ENCODE data around the gene CAMTA2.
"Not testable (repeated sequence)": the region's sequence is repeated elsewhere in the genome, so short reads cannot be mapped to it uniquely, and the experiment has no call there.

The CAMTA2 gene

GRCh38 chr17:4931963-4932362 lies 55.5 kb downstream of the CAMTA2 start, which contains the start of gene GP1BA:
Gene GP1BA (plus strand): TSS chr17:4932277. CDS start chr17:4932605, 328 bp downstream.
- WGBS, 2 experiments: 93 to 96% methylated on average over 14 of the region's 14 CpGs
- H3K4me1 ChIP-seq (ENCODE audit: control insufficient read depth, insufficient read depth, low read length): no peaks in the 10 kb centered on the region
- no peak within 1 kb of the TSS for H3K27ac ChIP-seq (ENCODE audit: insufficient read depth, low read depth, low read length, poor library complexity, severe bottlenecking)
- H3K4me3 ChIP-seq (ENCODE audit: insufficient read depth, low read depth, low read length): no peak within 1 kb of the TSS
- H3K27me3 ChIP-seq (ENCODE audit: control insufficient read depth, insufficient read depth, low read length, poor library complexity, severe bottlenecking): no peaks in the 10 kb centered on the region
- H3K36me3 ChIP-seq (ENCODE audit: control insufficient read depth, insufficient read depth, low read length): no peaks in the 10 kb centered on the region
- no peaks in the 10 kb centered on the region for H3K9me3 ChIP-seq (ENCODE audit: control insufficient read depth, low read length)

- Histone ChIP-seq H3K4me1 (ENCODE audit: control insufficient read depth, insufficient read depth, low read length) (no peaks in the 10 kb centered on the region), H3K36me3 (ENCODE audit: control insufficient read depth, insufficient read depth, low read length) (no peaks in the 10 kb centered on the region), H3K27ac (ENCODE audit: insufficient read depth, low read depth, low read length, poor library complexity, severe bottlenecking) (no peak overlapping the region), H3K9me3 (ENCODE audit: control insufficient read depth, low read length) (no peaks in the 10 kb centered on the region), H3K27me3 (ENCODE audit: control insufficient read depth, insufficient read depth, low read length, poor library complexity, severe bottlenecking) (no peaks in the 10 kb centered on the region), H3K4me3 (ENCODE audit: insufficient read depth, low read depth, low read length) (no peak overlapping the region)
- WGBS, 2 experiments: 93 to 95% methylated on average over 18 of the region's 18 CpGs
These were observed 58.6 kb downstream of the CAMTA2 start for GRCh38 chr17:4928881-4929280.

DNA sequence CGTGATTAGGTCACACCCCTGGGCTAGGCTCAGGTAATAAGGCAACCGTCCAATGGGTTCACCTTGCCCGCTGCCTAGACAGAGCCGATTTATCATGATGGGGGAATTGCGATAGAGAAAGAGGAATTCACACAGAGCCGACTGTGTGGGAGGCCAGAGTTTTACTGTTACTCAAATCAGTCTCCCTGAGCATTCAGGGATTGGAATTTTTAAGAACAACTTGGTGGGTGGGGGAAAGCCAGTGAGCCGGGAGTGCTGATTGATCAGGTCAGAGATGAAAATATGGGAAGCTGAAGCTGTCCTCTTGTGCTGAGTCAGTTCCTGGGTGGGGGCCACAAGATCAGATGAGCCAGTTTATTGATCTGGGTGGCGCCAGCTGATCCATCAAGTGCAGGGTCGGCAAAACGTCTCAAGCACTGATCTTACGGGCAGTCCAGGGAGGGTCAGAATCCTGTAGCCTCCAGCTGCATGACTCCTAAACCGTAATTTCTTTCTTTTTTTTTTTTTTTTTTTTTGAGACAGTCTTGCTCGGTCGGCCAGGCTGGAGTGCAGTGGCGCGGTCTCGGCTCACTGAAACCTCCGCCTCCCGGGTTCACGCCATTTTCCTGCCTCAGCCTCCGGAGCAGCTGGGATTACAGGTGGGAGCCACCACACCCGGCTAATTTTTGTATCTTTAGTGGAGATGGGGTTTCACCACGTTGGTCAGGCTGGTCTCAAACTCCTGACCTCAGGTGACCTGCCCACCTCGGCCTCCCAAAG lies 60.7 kb downstream of the CAMTA2 start:
- H3K4me3 ChIP-seq (ENCODE audit: insufficient read depth, low read depth, low read length); H3K36me3 ChIP-seq (ENCODE audit: control insufficient read depth, insufficient read depth, low read length); H3K4me1 ChIP-seq (ENCODE audit: control insufficient read depth, insufficient read depth, low read length); H3K9me3 ChIP-seq (ENCODE audit: control insufficient read depth, low read length); H3K27ac ChIP-seq (ENCODE audit: insufficient read depth, low read depth, low read length, poor library complexity, severe bottlenecking); H3K27me3 ChIP-seq (ENCODE audit: control insufficient read depth, insufficient read depth, low read length, poor library complexity, severe bottlenecking): not testable (repeated sequence)
- WGBS, 2 experiments: 93 to 94% methylated on average over 24 of the region's 24 CpGs

- Histone ChIP-seq H3K27ac (ENCODE audit: insufficient read depth, low read depth, low read length, poor library complexity, severe bottlenecking) (no peak overlapping the region), H3K36me3 (ENCODE audit: control insufficient read depth, insufficient read depth, low read length) (no peaks in the 10 kb centered on the region)
- WGBS, 2 experiments: 82 to 95% methylated on average over 3 to 4 of the region's 4 CpGs
These were observed 66.2 kb downstream of the CAMTA2 start for GRCh38 chr17:4921320-4921719.

GRCh38 chr17:4920351-4921048 lies 67.0 kb downstream of the CAMTA2 start:
- no peak overlapping the region for H3K4me3 ChIP-seq (ENCODE audit: insufficient read depth, low read depth, low read length)
- H3K36me3 ChIP-seq (ENCODE audit: control insufficient read depth, insufficient read depth, low read length): no peaks in the 10 kb centered on the region
- H3K4me1 ChIP-seq (ENCODE audit: control insufficient read depth, insufficient read depth, low read length): no peaks in the 10 kb centered on the region
- H3K9me3 ChIP-seq (ENCODE audit: control insufficient read depth, low read length): no peaks in the 10 kb centered on the region
- WGBS, 2 experiments: 94% methylated on average over 10 of the region's 10 CpGs
- no peaks in the 10 kb centered on the region for H3K27me3 ChIP-seq (ENCODE audit: control insufficient read depth, insufficient read depth, low read length, poor library complexity, severe bottlenecking)
- no peak overlapping the region for H3K27ac ChIP-seq (ENCODE audit: insufficient read depth, low read depth, low read length, poor library complexity, severe bottlenecking)

More at GRCh38 chr17:4921320-4921719, 66.2 kb downstream of the CAMTA2 start:
- no peaks in the 10 kb centered on the region for H3K27me3 ChIP-seq (ENCODE audit: control insufficient read depth, insufficient read depth, low read length, poor library complexity, severe bottlenecking)
- no peaks in the 10 kb centered on the region for H3K9me3 ChIP-seq (ENCODE audit: control insufficient read depth, low read length)
- no peaks in the 10 kb centered on the region for H3K4me1 ChIP-seq (ENCODE audit: control insufficient read depth, insufficient read depth, low read length)
- no peak overlapping the region for H3K4me3 ChIP-seq (ENCODE audit: insufficient read depth, low read depth, low read length)

- no peaks in the 10 kb centered on the region for H3K9me3 ChIP-seq (ENCODE audit: control insufficient read depth, low read length)
- no peak overlapping the region for H3K27ac ChIP-seq (ENCODE audit: insufficient read depth, low read depth, low read length, poor library complexity, severe bottlenecking)
- no peaks in the 10 kb centered on the region for H3K27me3 ChIP-seq (ENCODE audit: control insufficient read depth, insufficient read depth, low read length, poor library complexity, severe bottlenecking)
- H3K4me3 ChIP-seq (ENCODE audit: insufficient read depth, low read depth, low read length): no peak overlapping the region
- H3K36me3 ChIP-seq (ENCODE audit: control insufficient read depth, insufficient read depth, low read length): no peaks in the 10 kb centered on the region
- 72% methylated on average over 7 of the region's 8 CpGs for WGBS, 2 experiments
- H3K4me1 ChIP-seq (ENCODE audit: control insufficient read depth, insufficient read depth, low read length): no peaks in the 10 kb centered on the region
These were observed 67.9 kb downstream of the CAMTA2 start for GRCh38 chr17:4919511-4920047.
